GM12878 (cell line): ENCODE data around the gene KMO.

Experiments used
- CBX5 ChIP-seq: sonication (generic); IDR thresholded peaks from 2 replicates; pipeline ENCODE4 v1.6.1; 2016; ENCODE audit warnings: low read depth, moderate library complexity, mild to moderate bottlenecking, inconsistent platforms
- CHD4 ChIP-seq: fragments of 200-600 bp; sonication (generic); IDR thresholded peaks from 2 replicates; pipeline ENCODE4 v1.6.1; 2016; ENCODE audit warnings: mild to moderate bottlenecking
- EP300 ChIP-seq, 2 experiments: fragments of 150-350 bp in 1 of 2; IDR thresholded peaks; 2 replicates each; pipeline ENCODE4 v1.6.1; 2011 to 2012; ENCODE audit warnings: low read depth in 2 of 2, low read length in 2 of 2, borderline replicate concordance in 1 of 2, improper control_type of control experiment in 1 of 2, inconsistent platforms in 1 of 2; ENCODE audit not compliant: control insufficient read depth in 1 of 2
- EZH2 ChIP-seq: IDR thresholded peaks from 2 replicates; pipeline ENCODE4 v1.6.1; 2012; ENCODE audit warnings: low read depth, mild to moderate bottlenecking, control low read depth, inconsistent platforms, low read length, borderline replicate concordance; ENCODE audit not compliant: control insufficient read depth
- HDGF ChIP-seq: fragments of 450-650 bp; IDR thresholded peaks from 2 replicates; pipeline ENCODE4 v1.6.1; 2016; ENCODE audit warnings: antibody characterized with exemption
- MXI1 ChIP-seq: fragments of 150-350 bp; IDR thresholded peaks from 2 replicates; pipeline ENCODE4 v1.6.1; 2011; ENCODE audit warnings: low read depth, mild to moderate bottlenecking, inconsistent platforms, low read length, improper control_type of control experiment
- USF2 ChIP-seq: IDR thresholded peaks from 2 replicates; pipeline ENCODE4 v1.6.1; 2011; ENCODE audit warnings: low read depth, low read length, improper control_type of control experiment, borderline replicate concordance

- no peak for TF ChIP-seq CBX5
- no peak for TF ChIP-seq MXI1
- no peak for TF ChIP-seq EP300 (IDR thresholded peaks at IDR 0.05; ENCODE audit: borderline replicate concordance in 1 of 2, control insufficient read depth in 1 of 2, low read depth in 2 of 2, low read length in 2 of 2)
- no peak for TF ChIP-seq CHD4
- no peak for TF ChIP-seq USF2
- no peak for TF ChIP-seq HDGF
- TF ChIP-seq EZH2: no peak
These were observed 82.0 kb downstream of the KMO start for GRCh38 chr1:241614144-241614543.
